GM12865 (cell line): ENCODE measurements around the gene SPPL2C.

Experiments used
- DNase-seq: peaks from one replicate; pipeline ENCODE4 v3.0.0; 2010; ENCODE audit warnings: low read depth
- H3K4me3 ChIP-seq: 2 replicates; pipeline ENCODE4 v1.5.1; 2011; ENCODE audit warnings: mild to moderate bottlenecking, low read depth, low read length, control low read depth
- TF ChIP-seq, protein P1 (sequence below): IDR thresholded peaks from 2 replicates; pipeline ENCODE4 v1.5.1; 2011; ENCODE audit warnings: low read length, control low read depth, low read depth, inconsistent platforms; ENCODE audit not compliant: insufficient read depth; ENCODE audit errors: missing control alignments

SPPL2C gene

DNA sequence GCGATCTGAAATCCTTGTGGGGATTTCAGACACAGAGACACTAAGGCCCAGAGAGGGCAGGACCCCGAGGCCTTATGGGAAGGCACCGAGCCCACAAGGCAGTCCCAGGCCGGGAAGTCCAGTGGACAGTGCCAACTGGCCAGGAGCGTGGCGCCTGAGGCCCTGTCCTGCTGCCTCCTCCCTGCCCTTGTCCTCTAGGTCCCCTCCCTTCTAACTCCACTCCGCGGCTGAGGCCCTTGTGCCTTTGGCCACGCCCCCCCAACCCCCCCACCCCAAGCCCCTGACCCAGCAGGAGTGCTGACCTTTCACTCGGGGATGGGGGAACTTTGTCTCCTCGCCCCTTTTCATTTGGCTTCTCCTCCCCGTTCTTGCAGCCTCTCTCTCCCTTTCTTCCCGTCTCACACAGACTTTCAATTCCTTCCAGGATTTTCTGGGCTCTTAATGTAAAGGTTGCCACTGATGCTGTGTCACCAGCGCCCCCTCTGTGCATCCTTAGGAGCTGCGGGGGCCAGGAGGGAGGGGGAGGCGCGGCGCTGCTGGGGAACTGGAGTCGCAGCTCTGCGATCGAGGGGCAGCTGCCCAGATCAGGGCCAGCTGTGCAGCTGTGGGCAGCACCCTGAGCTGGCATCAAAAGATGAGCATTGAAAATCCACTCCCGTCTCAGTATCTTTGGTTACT is 31.5 kb upstream of the SPPL2C start:
- TF ChIP-seq, protein P1, sequence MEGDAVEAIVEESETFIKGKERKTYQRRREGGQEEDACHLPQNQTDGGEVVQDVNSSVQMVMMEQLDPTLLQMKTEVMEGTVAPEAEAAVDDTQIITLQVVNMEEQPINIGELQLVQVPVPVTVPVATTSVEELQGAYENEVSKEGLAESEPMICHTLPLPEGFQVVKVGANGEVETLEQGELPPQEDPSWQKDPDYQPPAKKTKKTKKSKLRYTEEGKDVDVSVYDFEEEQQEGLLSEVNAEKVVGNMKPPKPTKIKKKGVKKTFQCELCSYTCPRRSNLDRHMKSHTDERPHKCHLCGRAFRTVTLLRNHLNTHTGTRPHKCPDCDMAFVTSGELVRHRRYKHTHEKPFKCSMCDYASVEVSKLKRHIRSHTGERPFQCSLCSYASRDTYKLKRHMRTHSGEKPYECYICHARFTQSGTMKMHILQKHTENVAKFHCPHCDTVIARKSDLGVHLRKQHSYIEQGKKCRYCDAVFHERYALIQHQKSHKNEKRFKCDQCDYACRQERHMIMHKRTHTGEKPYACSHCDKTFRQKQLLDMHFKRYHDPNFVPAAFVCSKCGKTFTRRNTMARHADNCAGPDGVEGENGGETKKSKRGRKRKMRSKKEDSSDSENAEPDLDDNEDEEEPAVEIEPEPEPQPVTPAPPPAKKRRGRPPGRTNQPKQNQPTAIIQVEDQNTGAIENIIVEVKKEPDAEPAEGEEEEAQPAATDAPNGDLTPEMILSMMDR, result no peak
- DNase-seq, result no peak
- H3K4me3 ChIP-seq, result no peak overlapping the region

DNA sequence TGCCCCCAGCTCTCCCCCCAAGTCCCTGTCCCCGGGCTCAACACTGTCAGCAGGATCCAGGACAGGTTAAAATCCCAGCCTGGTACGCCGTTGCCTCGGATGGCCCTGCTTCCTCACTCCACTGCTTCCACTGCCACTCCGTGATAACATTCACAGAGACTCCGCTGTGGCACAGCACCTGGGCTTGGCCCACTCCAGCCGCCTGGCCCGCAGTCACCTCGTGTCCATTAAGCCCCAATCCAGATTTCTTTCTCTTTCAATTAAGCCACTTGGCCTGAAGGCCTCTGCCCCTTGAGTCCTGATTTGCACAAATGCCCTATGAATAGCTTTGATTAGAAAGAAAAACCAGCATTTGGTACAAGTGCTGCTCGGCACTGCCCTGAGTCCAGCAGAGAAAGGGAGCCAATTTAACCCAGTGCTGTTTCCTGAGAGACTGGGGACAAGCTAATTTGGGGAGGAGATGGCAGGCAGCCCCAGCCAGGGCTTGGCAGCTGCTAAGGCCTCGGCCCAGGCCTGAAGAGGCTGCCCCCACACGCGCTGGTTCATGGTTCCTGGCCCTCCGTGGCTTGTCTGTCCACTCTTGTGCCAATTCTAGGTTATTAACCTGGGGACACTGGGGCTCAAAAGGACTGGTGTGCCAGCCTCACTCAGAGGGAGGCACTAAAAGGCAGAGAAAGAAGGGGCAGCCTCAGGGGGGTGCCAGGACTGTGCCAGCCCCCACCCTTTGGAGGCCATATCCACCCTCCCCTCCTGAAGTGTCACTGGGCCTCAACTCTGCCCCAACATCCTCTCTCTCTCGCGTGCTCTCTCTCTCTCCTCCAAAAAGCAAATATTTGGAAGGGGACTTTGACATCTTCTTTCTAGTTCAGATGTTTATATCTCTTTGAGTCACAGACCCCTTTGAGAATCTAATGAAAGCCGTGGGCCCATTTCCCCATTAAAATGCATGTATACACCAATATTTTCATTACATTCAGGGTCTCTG is 29.8 kb upstream of the SPPL2C start:
- no peak for DNase-seq
- H3K4me3 ChIP-seq, result no peak overlapping the region
- TF ChIP-seq, protein P1, result no peak

- TF ChIP-seq, protein P1, result no peak
- H3K4me3 ChIP-seq, result no peak overlapping the region
These were observed 28.9 kb upstream of the SPPL2C start for GRCh38 chr17:45815752-45816151.

DNA sequence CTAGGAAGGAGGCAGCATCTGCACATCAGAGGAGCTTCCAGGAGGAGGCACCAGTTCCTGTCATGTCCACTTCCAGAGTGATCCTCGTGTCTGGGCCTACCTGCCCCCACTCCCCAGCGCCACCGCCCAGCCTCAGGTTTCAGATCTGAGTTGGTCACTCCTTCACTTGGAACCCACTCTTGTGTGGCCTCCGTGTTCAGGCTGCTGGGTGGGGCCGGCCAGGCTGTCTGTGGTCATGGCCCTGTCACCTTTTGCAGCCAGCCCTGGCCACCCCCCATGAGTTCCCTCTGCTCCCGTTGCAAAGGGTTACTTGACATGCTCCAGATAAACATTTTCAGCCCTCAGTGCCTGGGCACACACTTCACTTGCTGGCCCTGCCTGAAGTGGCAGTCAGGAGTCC is 26.6 kb upstream of the SPPL2C start:
- TF ChIP-seq, protein P1, result no peak
- DNase-seq, result no peak
- no peak overlapping the region for H3K4me3 ChIP-seq

More at GRCh38 chr17:45815752-45816151, 28.9 kb upstream of the SPPL2C start:
- no peak for DNase-seq

- no peak for DNase-seq
- TF ChIP-seq, protein P1, result no peak
- no peak overlapping the region for H3K4me3 ChIP-seq
These were observed 26.0 kb upstream of the SPPL2C start for GRCh38 chr17:45818699-45819098.

- TF ChIP-seq, protein P1, result no peak
- DNase-seq, result no peak
- H3K4me3 ChIP-seq, result no peak overlapping the region
These were observed 25.0 kb upstream of the SPPL2C start for GRCh38 chr17:45819632-45820031.
